GM20000 (cell line): ENCODE results near the gene DAB2IP.

Experiments used
- DNase-seq: peaks from one replicate; pipeline ENCODE4 v3.0.0; 2012; ENCODE audit warnings: low spot score
- CTCF ChIP-seq: IDR thresholded peaks from 2 replicates; pipeline ENCODE4 v1.5.1; 2012; ENCODE audit warnings: mild to moderate bottlenecking, control low read depth; ENCODE audit errors: extremely low read depth, missing control alignments

Gene DAB2IP

GRCh38 chr9:121651008-121651294 is 483 bp upstream of the DAB2IP start:
- TF ChIP-seq CTCF = no peak
- no peak for DNase-seq

GRCh38 chr9:121652021-121652837 is 795 bp downstream of the DAB2IP start:
- DNase-seq = no peak
- no peak for TF ChIP-seq CTCF

GRCh38 chr9:121652838-121653231 is 1.4 kb downstream of the DAB2IP start:
- no peak for TF ChIP-seq CTCF
- no peak for DNase-seq

GRCh38 chr9:121654499-121655140 is 3.2 kb downstream of the DAB2IP start:
- no peak for DNase-seq
- no peak for TF ChIP-seq CTCF

GRCh38 chr9:121655231-121655755 is 3.9 kb downstream of the DAB2IP start:
- no peak for DNase-seq
- no peak for TF ChIP-seq CTCF

GRCh38 chr9:121656941-121657470 is 5.6 kb downstream of the DAB2IP start:
- no peak for TF ChIP-seq CTCF
- no peak for DNase-seq

GRCh38 chr9:121658166-121658565 is 6.7 kb downstream of the DAB2IP start:
- TF ChIP-seq CTCF = no peak
- no peak for DNase-seq
